Neuronal stem cell (in vitro differentiated cells): Measurements from ENCODE around the gene RGMB.

Experiments
- DNase-seq: peaks from one replicate; pipeline ENCODE4 v3.0.0-alpha.2; 2013; ENCODE audit warnings: low spot score
- H2AFZ ChIP-seq: one replicate; pipeline ENCODE4 v1.6.1; 2013; ENCODE audit warnings: mild to moderate bottlenecking, low read length, inconsistent platforms
- H2AK5ac ChIP-seq: 2 replicates; pipeline ENCODE4 v1.6.1; 2013; ENCODE audit warnings: low read depth, mild to moderate bottlenecking, inconsistent platforms, low read length, moderate library complexity, mixed read lengths
- H2BK120ac ChIP-seq: 2 replicates; pipeline ENCODE4 v1.6.1; 2013; ENCODE audit warnings: low read depth, mild to moderate bottlenecking, inconsistent platforms, low read length, moderate library complexity, mixed read lengths
- H2BK12ac ChIP-seq: one replicate; pipeline ENCODE4 v1.6.1; 2013; ENCODE audit warnings: low read length, inconsistent platforms
- H2BK15ac ChIP-seq: 2 replicates; pipeline ENCODE4 v1.6.1; 2013; ENCODE audit warnings: mild to moderate bottlenecking, low read length, inconsistent platforms, mixed read lengths
- H2BK5ac ChIP-seq: one replicate; pipeline ENCODE4 v1.6.1; 2013; ENCODE audit warnings: inconsistent platforms, mild to moderate bottlenecking, low read length, moderate library complexity
- H3K14ac ChIP-seq: one replicate; pipeline ENCODE4 v1.6.1; 2013; ENCODE audit warnings: low read length, inconsistent platforms
- H3K18ac ChIP-seq: 2 replicates; pipeline ENCODE4 v1.6.1; 2013; ENCODE audit warnings: low read length, inconsistent platforms
- H3K23ac ChIP-seq: 2 replicates; pipeline ENCODE4 v1.6.1; 2013; ENCODE audit warnings: low read depth, mild to moderate bottlenecking, mixed read lengths, low read length, inconsistent platforms; ENCODE audit not compliant: poor library complexity
- H3K27ac ChIP-seq: replicated peaks from 3 replicates; pipeline ENCODE4 v1.5.1; 2013; ENCODE audit warnings: low read length, inconsistent platforms
- H3K27me3 ChIP-seq, 3 experiments: 2 replicates each; pipeline ENCODE4 v1.6.1; 2013; ENCODE audit warnings: low read length in 3 of 3, mild to moderate bottlenecking in 2 of 3, inconsistent platforms in 1 of 3, low read depth in 1 of 3, mixed read lengths in 1 of 3, moderate library complexity in 1 of 3; ENCODE audit not compliant: control insufficient read depth in 3 of 3, insufficient read depth in 3 of 3
- H3K36me3 ChIP-seq, 2 donors: replicated peaks in 1 of 2; 2 replicates each; pipeline ENCODE4 v1.6.1; 2013; ENCODE audit warnings: low read length in 2 of 2; ENCODE audit not compliant: control insufficient read depth in 2 of 2, insufficient read depth in 2 of 2
- H3K4ac ChIP-seq: 2 replicates; pipeline ENCODE4 v1.6.1; 2013; ENCODE audit warnings: inconsistent platforms, mild to moderate bottlenecking, low read length, moderate library complexity
- H3K4me1 ChIP-seq, 2 donors: 1 replicate in 1 of 2; 2 replicates in 1 of 2; pipeline ENCODE4 v1.6.1; 2013; ENCODE audit warnings: low read length in 2 of 2, low read depth in 1 of 2; ENCODE audit not compliant: control insufficient read depth in 2 of 2, insufficient read depth in 1 of 2
- H3K4me2 ChIP-seq: one replicate; pipeline ENCODE4 v1.6.1; 2013; ENCODE audit warnings: mild to moderate bottlenecking, low read length, inconsistent platforms; ENCODE audit not compliant: insufficient read depth, poor library complexity, severe bottlenecking
- H3K4me3 ChIP-seq, 2 donors: 2 replicates each; pipeline ENCODE4 v1.5.1; 2013; ENCODE audit warnings: low read length in 2 of 2, mild to moderate bottlenecking in 2 of 2, inconsistent platforms in 1 of 2, moderate library complexity in 1 of 2
- H3K79me1 ChIP-seq: one replicate; pipeline ENCODE4 v1.6.1; 2013; ENCODE audit warnings: low read depth, mild to moderate bottlenecking, inconsistent platforms, low read length, moderate library complexity
- H3K9ac ChIP-seq: one replicate; pipeline ENCODE4 v1.6.1; 2013; ENCODE audit warnings: mild to moderate bottlenecking, low read depth, low read length, inconsistent platforms; ENCODE audit not compliant: poor library complexity
- H3K9me3 ChIP-seq, 2 donors: replicated peaks in 1 of 2; 2 replicates each; pipeline versions ENCODE3 to v1.6.1; 2013; ENCODE audit warnings: low read length in 2 of 2, mild to moderate bottlenecking in 2 of 2, inconsistent platforms in 1 of 2, low read depth in 1 of 2, mixed read lengths in 1 of 2, moderate library complexity in 1 of 2; ENCODE audit not compliant: control insufficient read depth in 2 of 2, insufficient read depth in 1 of 2
- H4K8ac ChIP-seq: one replicate; pipeline ENCODE4 v1.6.1; 2013; ENCODE audit warnings: low read depth, mild to moderate bottlenecking, inconsistent platforms, low read length, moderate library complexity
- H4K91ac ChIP-seq: one replicate; pipeline ENCODE4 v1.6.1; 2013; ENCODE audit warnings: low read length, low read depth, mild to moderate bottlenecking, inconsistent platforms; ENCODE audit not compliant: poor library complexity
- WGBS, 2 donors: extraction: QIAGEN DNeasy Blood & Tissue Kit; methylation state at CpG; one replicate each; pipeline ENCODE4 v1.1.7; 2013; ENCODE audit warnings: missing lambda C conversion rate in 2 of 2, mixed read lengths in 1 of 2; ENCODE audit not compliant: insufficient read length in 2 of 2, insufficient replicate concordance in 1 of 2; ENCODE audit errors: extremely low coverage in 2 of 2; 5-methylcytosine and 5-hydroxymethylcytosine counted together

RGMB gene

GRCh38 chr5:98794001-98794400, 20.5 kb downstream of the RGMB start:
- Histone ChIP-seq H2BK15ac (no peak overlapping the region), H2BK5ac (no peak overlapping the region), H3K27ac (no peak overlapping the region), H4K8ac (no peak overlapping the region), H2AK5ac (no peak overlapping the region), H3K27me3 (no peaks in the 10 kb centered on the region), H3K14ac (no peak overlapping the region), H3K23ac (no peak overlapping the region), H3K4ac (no peak overlapping the region), H3K4me2 (no peak overlapping the region), H3K4me1 (peaks cover 3 to 5% of the 10 kb centered on the region in 2 donors), H2AFZ (no peak overlapping the region), H4K91ac (no peak overlapping the region), H3K4me3 (no peak overlapping the region), H3K18ac (no peak overlapping the region), H2BK120ac (no peak overlapping the region), H3K9ac (no peak overlapping the region), H3K36me3 (peaks cover 10 to 68% of the 10 kb centered on the region in 2 donors), H2BK12ac (no peak overlapping the region), H3K9me3 (peaks cover 7 to 12% of the 10 kb centered on the region in 2 donors), H3K79me1 (peaks cover 2% of the 10 kb centered on the region)
- no peak for DNase-seq
- WGBS, 2 donors = no CpG with 5 or more reads among the region's 7 CpGs

- peaks cover 2% of the 10 kb centered on the region for H3K79me1 ChIP-seq
- no peak overlapping the region for H4K8ac ChIP-seq
- H3K4me1 ChIP-seq = peaks cover 3 to 5% of the 10 kb centered on the region in 2 donors
- no peak overlapping the region for H3K18ac ChIP-seq
- no CpG with 5 or more reads among the region's 9 CpGs for WGBS, 2 donors
- H3K4me3 ChIP-seq = no peak overlapping the region
- H2BK12ac ChIP-seq = no peak overlapping the region
- no peak overlapping the region for H3K14ac ChIP-seq
- H3K4me2 ChIP-seq = no peak overlapping the region
- H3K23ac ChIP-seq = no peak overlapping the region
- DNase-seq = no peak
- no peak overlapping the region for H2BK120ac ChIP-seq
- H2AFZ ChIP-seq = no peak overlapping the region
- no peak overlapping the region for H3K4ac ChIP-seq
- H4K91ac ChIP-seq = no peak overlapping the region
- H2BK15ac ChIP-seq = no peak overlapping the region
- no peak overlapping the region for H2AK5ac ChIP-seq
- H3K9ac ChIP-seq = no peak overlapping the region
- no peak overlapping the region for H2BK5ac ChIP-seq
- H3K27me3 ChIP-seq = no peaks in the 10 kb centered on the region
- H3K9me3 ChIP-seq = peaks cover 7 to 12% of the 10 kb centered on the region in 2 donors
- H3K36me3 ChIP-seq = peaks cover 10 to 63% of the 10 kb centered on the region in 2 donors
- no peak overlapping the region for H3K27ac ChIP-seq
Measured at GRCh38 chr5:98794414-98795080, 21.1 kb downstream of the RGMB start.

DNA sequence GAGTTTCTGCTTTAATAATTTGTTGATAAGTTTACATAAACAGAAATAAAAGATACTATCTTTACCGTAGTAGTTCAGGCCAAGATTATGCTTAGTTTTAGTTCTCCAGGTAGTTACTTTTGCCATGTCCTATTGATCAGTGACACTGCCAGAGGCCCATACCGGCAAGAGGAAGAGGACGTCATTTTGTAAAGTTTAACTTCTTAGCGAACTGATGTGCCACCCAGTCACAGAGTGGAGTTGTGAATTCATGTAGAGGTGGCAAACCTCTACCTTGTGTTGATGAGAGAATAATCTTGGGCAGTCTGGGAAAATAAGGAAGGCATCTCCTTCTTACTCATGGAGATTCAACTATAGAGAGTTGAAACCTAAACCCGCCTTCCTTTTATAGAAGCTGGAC, 21.8 kb downstream of the RGMB start:
- no peak overlapping the region for H3K4ac ChIP-seq
- no CpG with 5 or more reads among the region's 5 CpGs for WGBS, 2 donors
- no peak for DNase-seq

DNA sequence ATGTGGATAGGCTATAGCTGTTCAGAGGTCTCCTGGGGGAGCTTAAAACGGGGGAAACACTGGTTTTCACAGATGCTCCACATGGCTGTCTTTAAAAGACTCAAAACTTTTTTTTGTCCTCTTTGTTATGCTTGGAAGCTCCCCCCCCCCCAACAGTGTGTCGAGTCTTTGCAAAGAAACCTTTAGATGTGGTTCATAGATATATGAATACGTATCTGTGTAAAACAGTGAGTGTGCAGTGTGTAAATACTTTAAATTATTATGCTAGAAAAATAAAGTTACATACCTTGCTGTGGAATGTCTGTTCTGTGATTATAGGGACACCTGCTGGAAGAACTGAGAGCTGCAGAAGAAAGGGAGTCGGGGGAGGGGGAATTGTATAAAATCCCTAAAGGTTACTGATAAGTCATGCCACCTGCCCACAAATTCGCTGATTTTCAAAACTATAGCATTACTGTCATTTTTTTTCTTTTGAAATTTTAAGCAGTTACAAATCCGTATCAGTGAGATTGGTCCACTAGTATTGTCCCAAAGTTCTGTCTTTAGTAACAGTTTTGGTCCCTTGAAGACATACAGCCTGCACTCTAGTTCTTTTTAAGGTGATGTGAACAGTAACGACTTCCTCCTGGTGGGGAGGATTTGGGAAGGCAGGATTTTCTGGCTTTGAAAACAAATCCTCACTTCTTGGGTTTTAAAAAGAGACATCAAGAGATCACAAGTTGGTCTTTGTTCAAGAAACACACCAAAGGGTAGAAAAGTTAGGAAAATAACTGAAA, 22.9 kb downstream of the RGMB start:
- no peak overlapping the region for H2AK5ac ChIP-seq

More for the DNA sequence above, 21.8 kb downstream of the RGMB start:
- Histone ChIP-seq H3K23ac (no peak overlapping the region), H3K9ac (no peak overlapping the region), H2BK5ac (no peak overlapping the region), H2BK15ac (no peak overlapping the region), H3K18ac (no peak overlapping the region), H4K91ac (no peak overlapping the region), H3K4me3 (no peak overlapping the region), H3K27ac (peak overlapping the region; percentile 52), H3K79me1 (peaks cover 2% of the 10 kb centered on the region), H2BK12ac (no peak overlapping the region), H2BK120ac (no peak overlapping the region), H4K8ac (no peak overlapping the region), H3K14ac (no peak overlapping the region), H3K36me3 (peaks cover 10 to 56% of the 10 kb centered on the region in 2 donors), H2AK5ac (no peak overlapping the region), H3K4me2 (no peak overlapping the region), H3K9me3 (peaks cover 7 to 12% of the 10 kb centered on the region in 2 donors), H3K27me3 (no peaks in the 10 kb centered on the region), H3K4me1 (peaks cover 3 to 5% of the 10 kb centered on the region in 2 donors), H2AFZ (no peak overlapping the region)

More for the DNA sequence above, 22.9 kb downstream of the RGMB start:
- no peak overlapping the region for H3K9ac ChIP-seq
- H4K91ac ChIP-seq = no peak overlapping the region
- peaks cover 6 to 7% of the 10 kb centered on the region in 2 donors for H3K9me3 ChIP-seq
- peaks cover 2 to 3% of the 10 kb centered on the region in 2 donors for H3K4me1 ChIP-seq
- no peak overlapping the region for H3K4me3 ChIP-seq
- H3K23ac ChIP-seq = no peak overlapping the region
- H3K36me3 ChIP-seq = peaks cover 10 to 45% of the 10 kb centered on the region in 2 donors
- H2AFZ ChIP-seq = no peak overlapping the region
- H2BK5ac ChIP-seq = no peak overlapping the region
- WGBS, 2 donors = no CpG with 5 or more reads among the region's 7 CpGs
- no peak overlapping the region for H4K8ac ChIP-seq
- H3K4ac ChIP-seq = no peak overlapping the region
- H3K4me2 ChIP-seq = no peak overlapping the region
- H3K14ac ChIP-seq = no peak overlapping the region
- no peak overlapping the region for H2BK12ac ChIP-seq
- no peak overlapping the region for H2BK120ac ChIP-seq
- peak; percentile 63 for DNase-seq
- H3K27ac ChIP-seq = no peak overlapping the region
- peaks cover 2% of the 10 kb centered on the region for H3K79me1 ChIP-seq
- H3K18ac ChIP-seq = no peak overlapping the region
- H2BK15ac ChIP-seq = no peak overlapping the region
- no peaks in the 10 kb centered on the region for H3K27me3 ChIP-seq
